Endometrial microvascular endothelial cells (primary cell): ENCODE results near the gene URM1. TPM values are rescaled to one million over a fixed set of nuclear protein-coding genes. Genes with fewer than 3 reads are reported as not detected.
"Not testable (repeated sequence)": the region's sequence is repeated elsewhere in the genome, so short reads cannot be mapped to it uniquely, and the experiment has no call there.

Experiments
- in situ Hi-C: cut with HindIII; loops from 2 replicates; pipeline ENCODE4 v1.10.0; 2017; ENCODE audit warnings: low sequenced_read_pairs, low pct_unique_long_range_greater_than_20kb; ENCODE audit errors: inconsistent ontology term
- total RNA-seq: library from RNA; depleted of rRNA; stranded (reverse); fragments of >200 nt; gene quantifications from one replicate; pipeline ENCODE4 v1.2.3, GENCODE V29; 2015; ENCODE audit errors: inconsistent ontology term

The URM1 gene
- total RNA-seq, 1 donor from 2014 or later: 75.4 TPM

DNA sequence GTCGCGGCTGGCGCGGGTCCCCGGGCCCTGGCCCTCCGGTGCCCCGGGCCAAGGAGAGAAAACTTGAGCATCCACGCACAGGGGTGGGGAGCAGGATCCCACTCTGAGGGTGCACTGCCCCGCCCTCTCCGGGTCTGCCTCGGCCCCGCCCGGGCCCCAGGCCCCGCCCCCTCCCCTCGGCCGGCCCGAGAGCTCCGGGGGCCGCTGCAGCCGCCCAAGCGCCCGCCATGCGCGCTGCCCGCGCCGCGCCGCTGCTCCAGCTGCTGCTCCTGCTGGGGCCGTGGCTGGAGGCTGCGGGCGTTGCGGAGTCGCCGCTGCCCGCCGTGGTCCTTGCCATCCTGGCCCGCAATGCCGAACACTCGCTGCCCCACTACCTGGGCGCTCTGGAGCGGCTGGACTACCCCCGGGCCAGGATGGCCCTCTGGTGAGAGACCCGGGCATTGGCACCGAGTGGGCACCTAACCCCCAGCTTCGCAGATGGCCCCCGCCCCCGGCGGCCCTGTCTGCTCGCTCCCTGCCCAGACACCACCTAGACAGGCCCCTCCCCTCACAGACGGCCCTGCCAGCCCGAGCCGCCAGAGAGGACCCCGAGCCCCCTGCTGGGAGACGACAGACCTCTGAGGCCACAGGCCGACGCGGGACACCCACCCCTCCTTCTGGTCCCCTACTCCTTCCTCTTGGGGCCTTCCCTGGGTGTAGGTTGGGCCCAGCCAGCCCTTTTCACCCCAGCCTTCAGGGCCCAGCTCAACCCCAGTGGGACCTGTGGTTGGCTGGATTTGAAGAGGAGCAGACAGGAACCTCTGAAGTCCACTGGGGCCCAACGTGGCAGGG is 49.7 kb downstream of the URM1 start, which contains the start of gene CERCAM:
Gene CERCAM (plus strand): TSS at position 207 of the 831 bp plus-strand sequence. CDS start 21 bp downstream, at position 228.
- in situ Hi-C loops: no loop called here

DNA sequence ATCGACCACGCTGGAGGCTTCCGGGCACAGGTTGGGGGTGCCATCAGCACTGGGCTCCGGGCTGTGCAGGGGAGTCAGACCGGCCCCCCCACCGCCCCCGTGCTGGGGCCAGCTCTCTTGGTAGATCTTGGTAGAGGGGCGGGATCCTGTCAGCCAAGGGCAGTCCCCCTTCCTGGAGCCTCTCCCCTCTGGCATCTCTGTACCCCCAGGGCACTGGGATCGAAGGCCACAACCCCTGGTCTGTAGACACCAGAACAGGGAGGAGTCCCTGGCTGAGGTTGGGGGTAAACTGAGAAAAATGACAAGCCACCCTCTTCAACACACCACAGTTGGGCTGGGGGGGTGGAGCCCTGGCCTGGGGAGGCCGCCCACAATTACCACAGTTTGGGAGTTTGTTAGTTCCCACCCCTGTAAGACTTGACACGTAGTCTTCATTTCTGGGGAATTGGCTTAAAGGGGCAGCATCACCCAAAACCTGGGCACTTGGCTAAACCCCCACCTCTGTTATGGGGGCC is 50.4 kb downstream of the URM1 start:
- in situ Hi-C loops: no loop called here

DNA sequence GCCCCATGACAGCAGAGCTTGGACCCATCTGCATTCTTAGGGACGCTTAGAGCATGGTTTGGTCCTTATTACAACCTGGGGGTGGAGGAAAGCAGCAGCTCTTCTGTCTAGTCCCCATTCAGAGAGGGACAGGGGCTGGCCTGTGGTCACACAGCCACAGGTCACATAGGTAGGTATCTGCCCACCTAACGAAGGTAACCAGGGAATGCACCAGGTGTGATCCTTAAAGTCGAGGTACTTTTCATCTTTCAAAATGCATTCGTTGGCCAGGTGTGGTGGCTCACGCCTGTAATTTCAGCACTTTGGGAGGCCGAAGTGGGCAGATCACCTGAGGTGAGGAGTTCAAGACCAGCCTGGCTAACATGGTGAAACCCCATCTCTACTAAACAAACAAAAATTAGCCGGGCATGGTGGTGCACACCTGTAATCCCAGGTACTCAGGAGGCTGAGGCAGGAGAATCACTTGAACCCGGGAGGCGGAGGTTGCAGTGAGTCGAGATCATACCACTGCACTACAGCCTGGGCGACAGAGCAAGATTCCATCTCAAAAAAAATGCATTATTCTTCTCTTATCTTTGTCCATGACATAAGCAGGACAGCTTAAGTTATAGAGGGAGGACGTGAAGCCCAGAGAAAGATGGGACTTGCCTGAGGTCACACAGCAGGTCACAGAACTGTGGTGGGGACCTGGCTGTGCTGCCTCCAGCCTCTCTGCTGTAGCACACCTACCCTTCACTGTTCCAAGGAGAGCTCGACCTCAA is 51.0 kb downstream of the URM1 start:
- in situ Hi-C loops: not testable (repeated sequence)

GRCh38 chr9:128422783-128423150 is 51.6 kb downstream of the URM1 start:
- in situ Hi-C loops: no loop called here

- in situ Hi-C loops: not testable (repeated sequence)
These were observed 52.2 kb downstream of the URM1 start for GRCh38 chr9:128423356-128423755.

DNA sequence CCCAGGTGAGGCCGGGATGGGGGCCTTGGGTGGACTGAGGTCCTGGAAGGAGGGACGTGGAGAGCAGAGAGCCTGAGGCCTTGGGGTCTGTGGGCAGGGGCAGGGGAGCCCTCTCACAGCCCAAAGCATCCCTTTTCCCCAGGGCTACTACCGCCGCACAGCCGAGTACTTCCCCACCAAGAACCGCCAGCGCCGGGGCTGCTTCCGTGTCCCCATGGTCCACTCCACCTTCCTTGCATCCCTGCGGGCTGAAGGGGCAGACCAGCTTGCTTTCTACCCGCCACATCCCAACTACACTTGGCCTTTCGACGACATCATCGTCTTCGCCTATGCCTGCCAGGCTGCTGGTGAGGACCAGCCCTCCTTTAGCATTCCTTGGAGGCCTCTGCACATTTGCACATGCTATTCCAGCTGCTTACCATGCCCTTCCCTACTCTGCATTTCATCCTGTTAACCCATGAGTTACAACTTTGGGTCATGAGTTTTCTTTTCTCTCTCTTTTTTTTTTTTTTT is 53.1 kb downstream of the URM1 start:
- in situ Hi-C loops: no loop called here

GRCh38 chr9:128428644-128429512 is 57.7 kb downstream of the URM1 start:
- in situ Hi-C loops: no loop called here

DNA sequence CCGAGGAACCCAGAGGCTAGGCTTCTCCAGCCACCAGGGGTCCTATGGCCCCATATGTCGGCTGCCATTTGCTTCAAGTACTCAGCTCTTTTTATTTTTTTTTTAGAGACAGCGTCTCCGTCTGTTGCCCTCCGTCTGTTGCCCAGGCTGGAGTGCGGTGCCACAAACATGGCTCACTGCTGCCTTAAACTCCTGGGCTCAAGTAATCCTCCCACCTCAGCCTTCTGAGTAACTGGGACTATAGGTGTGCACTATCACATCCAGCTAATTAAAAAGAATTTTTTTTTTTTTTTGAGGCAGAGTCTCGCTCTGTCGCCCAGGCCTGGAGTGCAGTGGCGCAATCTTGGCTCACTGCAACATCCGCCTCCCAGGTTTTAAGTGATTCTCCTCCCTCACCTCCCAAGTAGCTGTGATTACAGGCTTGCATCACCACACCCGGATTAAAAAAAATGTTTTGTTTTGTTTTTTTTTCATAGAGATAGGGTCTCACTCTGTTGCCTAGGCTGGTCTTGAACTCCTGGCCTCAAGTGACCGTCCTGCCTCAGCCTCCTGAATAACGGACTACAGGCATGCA is 58.4 kb downstream of the URM1 start:
- in situ Hi-C loops: no loop called here

DNA sequence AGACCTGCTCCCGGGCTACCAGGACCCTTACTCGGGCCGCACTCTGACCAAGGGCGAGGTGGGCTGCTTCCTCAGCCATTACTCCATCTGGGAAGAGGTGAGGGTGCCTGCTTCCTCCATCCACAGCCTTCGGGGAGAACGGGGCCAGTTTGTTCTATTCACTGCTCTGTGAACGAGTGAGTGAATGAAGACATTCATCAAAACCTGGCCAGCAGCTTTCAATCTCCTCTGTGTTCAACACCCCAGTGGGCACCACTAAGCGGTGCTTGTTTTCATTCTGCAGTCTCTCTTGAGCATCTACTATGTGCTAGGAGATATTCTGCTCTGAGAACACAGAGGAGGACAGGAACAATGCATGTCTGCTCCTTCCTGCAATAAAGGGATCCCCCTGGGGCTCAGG is 60.0 kb downstream of the URM1 start:
- in situ Hi-C loops: no loop called here

GRCh38 chr9:128434340-128434739 is 63.2 kb downstream of the URM1 start:
- in situ Hi-C loops: no loop called here

DNA sequence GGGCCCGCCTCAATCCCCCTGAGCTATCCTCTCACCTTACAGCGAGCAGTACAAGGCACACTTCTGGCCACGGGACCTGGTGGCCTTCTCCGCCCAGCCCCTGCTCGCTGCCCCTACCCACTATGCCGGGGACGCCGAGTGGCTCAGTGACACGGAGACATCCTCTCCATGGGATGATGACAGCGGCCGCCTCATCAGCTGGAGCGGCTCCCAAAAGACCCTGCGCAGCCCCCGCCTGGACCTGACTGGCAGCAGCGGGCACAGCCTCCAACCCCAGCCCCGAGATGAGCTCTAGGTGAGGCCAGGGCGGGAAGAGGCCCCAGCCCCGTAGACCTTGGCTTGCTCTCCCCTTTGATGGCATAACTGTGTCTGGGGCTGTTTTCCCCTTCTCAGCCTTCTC is 64.4 kb downstream of the URM1 start:
- in situ Hi-C loops: no loop called here

DNA sequence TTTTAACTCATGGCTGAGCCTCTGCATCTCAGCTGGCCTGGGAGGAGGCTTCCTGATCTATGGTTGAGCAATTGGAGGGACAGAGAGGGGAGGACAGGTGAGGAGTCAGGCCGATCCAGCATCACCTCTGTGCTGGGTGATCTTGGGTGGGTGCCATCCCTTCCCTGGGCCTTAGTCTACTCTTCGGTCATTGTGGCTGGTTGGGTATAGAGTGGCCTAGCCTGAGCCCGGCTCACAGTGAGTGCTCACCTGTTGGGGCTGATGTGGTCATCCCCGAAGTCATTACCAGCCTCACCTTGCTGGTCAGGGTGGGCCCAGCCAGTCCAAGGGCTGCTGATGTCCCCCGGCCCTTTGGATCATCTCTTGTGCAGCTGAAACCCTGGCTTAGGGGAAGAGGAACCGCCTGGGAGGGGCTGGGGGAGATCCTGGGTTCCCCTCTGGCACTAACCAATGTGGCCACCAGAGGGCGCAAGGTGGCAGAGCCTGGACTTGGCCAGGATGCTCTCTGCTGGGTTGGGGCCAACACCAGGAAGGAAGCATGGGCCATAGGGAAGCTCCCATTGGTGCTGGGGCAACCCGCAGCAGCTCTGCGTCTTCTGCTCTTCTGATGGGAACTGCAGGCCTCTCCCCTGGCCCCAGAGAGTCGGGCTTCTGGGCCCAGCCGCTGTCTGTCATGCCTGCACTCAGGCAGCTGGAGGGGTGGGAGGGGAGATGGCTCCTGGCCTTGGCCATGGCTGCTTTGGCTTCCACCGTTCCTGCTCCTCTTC is 67.4 kb downstream of the URM1 start:
- in situ Hi-C loops: no loop called here

GRCh38 chr9:128439273-128439672 is 68.1 kb downstream of the URM1 start:
- in situ Hi-C loops: no loop called here

Other genes starting within 250 kb of the URM1 start
- gene PTGES2, start 243.6 kb upstream of the URM1 start, total RNA-seq: 96.1 TPM
- not detected for gene LCN2, start 221.9 kb upstream of the URM1 start, total RNA-seq
- 151 TPM for gene BBLN, start 211.1 kb upstream of the URM1 start, total RNA-seq
- gene CIZ1, start 179.8 kb upstream of the URM1 start, total RNA-seq: 47.3 TPM
- not detected for gene DNM1, start 168.0 kb upstream of the URM1 start, total RNA-seq
- 60.6 TPM for gene GOLGA2, start 95.4 kb upstream of the URM1 start, total RNA-seq
- 8.1 TPM for gene SWI5, start 95.1 kb upstream of the URM1 start, total RNA-seq
- gene TRUB2, start 48.9 kb upstream of the URM1 start, total RNA-seq: 20.8 TPM
- 50.6 TPM for gene COQ4, start 48.5 kb upstream of the URM1 start, total RNA-seq
- gene SLC27A4, start 30.8 kb upstream of the URM1 start, total RNA-seq: 46.2 TPM
- gene CERCAM, start 49.5 kb downstream of the URM1 start, total RNA-seq: 25.7 TPM
- 29.0 TPM for gene ODF2, start 84.6 kb downstream of the URM1 start, total RNA-seq
- 25.0 TPM for gene GLE1, start 133.3 kb downstream of the URM1 start, total RNA-seq
- gene SPTAN1, start 181.2 kb downstream of the URM1 start, total RNA-seq: 221 TPM